Subcutaneous adipose tissue (tissue), 4 donors: ENCODE measurements around the gene FCHO2. TPM values are rescaled to one million over a fixed set of nuclear protein-coding genes. Genes with fewer than 3 reads are reported as not detected.

Experiments used
- total RNA-seq, 4 donors: library from RNA; depleted of rRNA; stranded (reverse); fragments of >200 nt; gene quantifications; one replicate each; pipeline ENCODE4 v1.1.0, GENCODE V29; 2016
- TF ChIP-seq, protein P1 (sequence below): fragments of 450-650 bp; IDR thresholded peaks from one replicate; pipeline ENCODE4 v1.5.1; 2016; ENCODE audit warnings: low read depth, mild to moderate bottlenecking, control low read depth, antibody characterized with exemption, moderate library complexity

Gene FCHO2
- total RNA-seq, 4 donors from 2014 or later: 36.0 to 92.8 (median 65.8) TPM

DNA sequence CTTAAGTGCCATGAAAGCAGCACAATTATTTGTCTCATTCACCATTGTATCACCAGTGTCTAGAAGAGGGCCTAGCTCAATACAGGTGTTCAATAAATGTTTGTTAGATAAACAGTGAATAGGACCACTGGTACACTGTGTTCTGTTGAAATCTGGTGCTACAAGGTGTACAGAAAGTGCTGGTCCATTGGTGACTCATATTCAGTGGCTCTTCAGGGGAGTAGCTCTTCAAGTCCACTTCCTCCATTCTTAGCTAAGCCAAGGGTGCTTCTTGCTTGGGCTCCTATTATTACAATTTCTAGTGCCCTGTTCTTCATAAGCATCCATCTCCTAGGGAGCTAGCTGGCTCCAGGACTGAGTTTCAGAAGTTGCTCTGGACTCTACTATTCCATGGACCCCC lies 6.4 kb upstream of the FCHO2 start:
- TF ChIP-seq, protein P1, sequence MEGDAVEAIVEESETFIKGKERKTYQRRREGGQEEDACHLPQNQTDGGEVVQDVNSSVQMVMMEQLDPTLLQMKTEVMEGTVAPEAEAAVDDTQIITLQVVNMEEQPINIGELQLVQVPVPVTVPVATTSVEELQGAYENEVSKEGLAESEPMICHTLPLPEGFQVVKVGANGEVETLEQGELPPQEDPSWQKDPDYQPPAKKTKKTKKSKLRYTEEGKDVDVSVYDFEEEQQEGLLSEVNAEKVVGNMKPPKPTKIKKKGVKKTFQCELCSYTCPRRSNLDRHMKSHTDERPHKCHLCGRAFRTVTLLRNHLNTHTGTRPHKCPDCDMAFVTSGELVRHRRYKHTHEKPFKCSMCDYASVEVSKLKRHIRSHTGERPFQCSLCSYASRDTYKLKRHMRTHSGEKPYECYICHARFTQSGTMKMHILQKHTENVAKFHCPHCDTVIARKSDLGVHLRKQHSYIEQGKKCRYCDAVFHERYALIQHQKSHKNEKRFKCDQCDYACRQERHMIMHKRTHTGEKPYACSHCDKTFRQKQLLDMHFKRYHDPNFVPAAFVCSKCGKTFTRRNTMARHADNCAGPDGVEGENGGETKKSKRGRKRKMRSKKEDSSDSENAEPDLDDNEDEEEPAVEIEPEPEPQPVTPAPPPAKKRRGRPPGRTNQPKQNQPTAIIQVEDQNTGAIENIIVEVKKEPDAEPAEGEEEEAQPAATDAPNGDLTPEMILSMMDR: no peak

DNA sequence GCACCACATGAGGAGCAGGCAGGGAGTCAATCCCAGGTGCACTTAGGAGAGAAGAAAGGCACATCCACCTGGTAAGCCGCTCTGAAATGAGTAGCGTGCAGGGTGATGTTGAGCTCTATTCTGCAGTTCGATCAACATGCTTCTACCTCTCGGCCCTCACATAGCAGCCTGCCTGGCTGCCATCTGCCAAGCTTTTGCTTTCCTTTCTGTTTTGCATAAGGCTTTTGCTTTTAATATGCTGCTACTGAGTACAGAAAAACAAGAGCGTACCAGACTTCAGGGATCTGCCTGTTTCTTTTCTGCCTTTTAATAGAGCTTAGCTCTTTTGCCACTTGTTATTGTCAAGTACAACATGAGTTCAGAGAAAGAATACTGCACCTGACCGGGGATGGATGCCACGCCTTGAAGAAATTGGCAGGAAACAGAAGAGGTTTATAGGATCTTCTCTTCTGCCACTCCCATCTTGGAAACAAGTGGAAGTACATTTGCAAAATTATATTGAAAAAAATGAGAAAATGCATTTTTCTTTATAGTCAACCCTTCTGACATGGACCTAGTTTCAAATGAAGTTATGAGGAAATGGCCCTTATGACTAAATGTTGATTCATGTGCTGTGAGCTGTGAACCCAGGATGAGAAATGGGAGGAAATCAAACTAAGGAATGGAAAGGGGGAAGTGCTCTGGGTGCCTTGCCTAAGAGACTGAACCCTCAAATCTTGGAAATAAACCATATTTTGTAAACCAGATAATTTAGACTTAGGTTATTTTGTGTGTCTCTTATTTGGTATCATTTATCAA lies 4.0 kb upstream of the FCHO2 start:
- TF ChIP-seq, protein P1: no peak

DNA sequence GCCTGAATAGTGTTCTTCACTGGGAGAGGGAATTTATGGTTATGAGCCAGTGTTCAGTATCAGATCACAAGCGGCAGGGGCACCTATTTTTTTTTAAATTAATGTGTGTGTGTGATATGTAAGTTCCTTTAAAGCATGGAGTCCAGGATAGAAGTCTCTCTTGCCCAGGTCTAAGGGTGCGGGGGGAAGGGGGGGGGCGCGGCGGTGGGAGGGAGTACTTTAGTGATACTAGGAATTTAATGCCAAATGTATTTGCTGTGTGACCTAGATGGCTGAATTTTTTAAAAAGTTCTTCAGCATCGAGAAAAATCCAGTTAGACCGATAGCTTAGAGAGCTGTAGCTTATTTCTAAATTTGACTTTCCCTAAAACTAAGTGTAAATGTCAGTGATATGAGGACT lies 1.5 kb upstream of the FCHO2 start:
- TF ChIP-seq, protein P1: no peak

DNA sequence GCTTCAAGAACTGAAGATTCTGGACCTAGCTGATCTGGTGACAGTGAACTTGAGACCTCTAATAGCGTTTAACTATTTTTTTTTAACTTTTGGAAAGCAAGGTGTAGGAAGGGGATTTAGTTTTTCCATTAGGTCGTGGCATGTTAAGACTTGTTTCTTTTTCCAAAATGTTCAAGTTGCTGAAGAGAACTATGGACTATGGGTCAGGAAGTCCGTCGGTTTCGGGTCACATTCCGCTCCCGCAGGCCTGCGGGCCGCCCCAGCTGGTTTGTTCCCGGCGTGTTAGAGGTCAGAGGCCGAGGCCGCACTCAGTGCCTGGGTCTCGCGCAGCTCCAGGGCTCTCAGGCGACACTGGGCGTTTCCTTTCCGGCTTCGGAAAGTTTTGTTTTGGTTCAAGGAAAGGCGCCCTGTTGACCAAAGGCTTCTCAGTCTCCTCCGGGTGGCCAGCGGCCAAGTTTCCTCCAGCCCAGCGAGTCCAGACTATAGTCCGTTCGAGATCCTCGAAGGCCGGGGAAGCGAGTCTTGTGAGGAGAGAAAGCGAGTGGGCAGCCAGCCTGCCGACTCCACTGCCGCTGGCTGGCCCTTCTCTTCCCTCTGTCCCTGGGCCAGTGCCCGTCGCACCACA lies 586 bp upstream of the FCHO2 start:
- TF ChIP-seq, protein P1: no peak

DNA sequence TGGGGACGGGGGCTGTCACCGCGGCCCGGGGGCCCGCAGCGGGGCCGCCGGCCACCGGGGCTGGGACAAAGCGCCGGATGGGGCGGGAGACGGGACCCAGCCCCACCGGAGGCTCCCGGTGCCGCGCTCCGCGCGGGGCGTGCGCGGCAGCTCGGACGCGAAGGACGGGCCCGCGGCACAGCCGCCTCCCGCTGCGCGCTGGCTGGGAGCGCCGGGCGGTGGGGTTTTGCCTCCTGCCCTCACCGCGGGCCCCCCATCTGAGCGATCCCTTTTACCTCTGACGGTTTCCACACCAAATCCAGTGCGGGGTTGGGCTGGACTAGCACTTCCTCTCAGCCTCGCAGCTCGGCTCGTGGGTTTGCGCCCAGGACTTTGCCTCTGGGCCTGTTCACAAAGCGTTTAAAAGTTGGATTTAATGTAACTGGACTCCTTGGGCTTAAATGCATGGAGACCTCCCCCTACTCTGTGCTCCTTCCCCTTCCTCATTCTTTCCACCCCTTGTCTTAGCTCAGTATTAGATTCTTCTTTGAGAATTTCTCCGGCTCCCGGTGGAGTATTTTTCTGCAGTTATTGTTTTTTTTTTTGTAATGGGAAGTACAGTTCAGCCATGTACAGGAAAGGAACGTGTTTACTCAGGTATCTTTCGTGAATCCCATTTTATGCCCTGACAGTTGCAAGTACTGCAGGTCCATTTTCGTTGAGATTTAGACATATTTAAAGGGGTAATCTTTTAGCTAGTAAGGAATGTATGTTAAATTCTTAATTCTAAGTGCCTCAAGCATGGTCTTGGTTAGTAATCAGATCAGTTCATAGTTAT lies 691 bp downstream of the FCHO2 start:
- TF ChIP-seq, protein P1: no peak

DNA sequence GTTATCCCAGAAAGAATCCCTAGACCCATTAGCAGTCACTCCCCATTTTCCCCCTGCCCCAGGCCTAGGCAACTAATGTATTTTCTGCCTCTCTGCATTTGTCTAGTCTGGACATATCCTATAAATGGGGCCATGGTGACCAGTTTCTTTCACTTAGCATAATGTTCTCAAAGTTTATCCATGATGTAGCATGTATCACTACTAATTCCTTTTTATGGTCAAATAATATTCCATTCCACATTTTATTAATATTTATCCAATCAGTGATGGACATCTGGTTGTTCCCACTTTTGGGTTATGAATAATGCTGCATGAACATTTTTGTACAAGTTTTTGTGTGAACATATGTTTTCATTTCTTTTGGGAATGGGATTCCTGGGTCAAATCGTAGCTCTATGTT lies 1.5 kb downstream of the FCHO2 start:
- TF ChIP-seq, protein P1: no peak

DNA sequence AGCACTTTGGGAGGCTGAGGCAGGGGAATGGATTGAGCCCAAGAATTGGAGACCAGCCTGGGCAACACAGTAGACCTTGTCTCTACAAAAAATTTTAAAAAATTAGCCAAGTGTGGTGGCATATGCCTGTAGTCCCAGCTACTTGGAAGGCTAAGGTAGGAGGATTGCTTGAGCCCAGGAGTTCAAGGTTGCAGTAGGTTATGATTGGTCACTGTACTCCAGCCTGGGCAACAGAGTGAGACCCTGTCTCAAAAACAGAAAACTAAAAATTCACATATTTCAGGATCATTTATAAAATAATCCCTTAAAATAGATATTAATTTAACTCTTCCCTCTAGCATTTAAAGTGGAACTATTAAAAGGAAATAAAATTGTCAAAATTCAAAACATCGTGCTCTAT lies 3.4 kb downstream of the FCHO2 start:
- TF ChIP-seq, protein P1: no peak
